H4 (cell line): Measurements from ENCODE around the gene GLO1. TPM values are rescaled to one million over a fixed set of nuclear protein-coding genes. Genes with fewer than 3 reads are reported as not detected.

Experiments used
- total RNA-seq: library from RNA; depleted of rRNA; stranded (reverse); fragments of >200 nt; shearing (Covaris generic); gene quantifications from 2 replicates; pipeline ENCODE4 v1.2.3, GENCODE V29; 2014; rRNA removed

GLO1 gene
- total RNA-seq, 1 experiment from 2014 or later, result 365 TPM

Other genes starting within 250 kb of the GLO1 start
- 7.1 and 10.1 TPM in 2 replicates for gene BTBD9, start 63.2 kb downstream of the GLO1 start, total RNA-seq
- gene DNAH8, start 12.2 kb upstream of the GLO1 start, total RNA-seq, result not detected in 2 replicates